SK-N-SH (cell line): ENCODE measurements around the gene ANO6.

Source experiments
- CTCF ChIP-seq: fragments of 200-600 bp; sonication (generic); IDR thresholded peaks from 2 replicates; pipeline ENCODE4 v1.6.1; 2017; ENCODE audit warnings: antibody characterized with exemption, mild to moderate bottlenecking, moderate library complexity
- SMC3 ChIP-seq: IDR thresholded peaks from 2 replicates; pipeline ENCODE4 v1.6.1; 2012; ENCODE audit warnings: low read depth, low read length, improper control_type of control experiment

- no peak for TF ChIP-seq SMC3
- TF ChIP-seq CTCF: no peak
Measured at GRCh38 chr12:45419317-45419814, 203.5 kb downstream of the ANO6 start.
